Neural cell (in vitro differentiated cells): ENCODE results near the gene DLG2.

Experiments used
- CTCF ChIP-seq: fragments of 450-650 bp; IDR thresholded peaks from 2 replicates; pipeline ENCODE4 v1.5.1; 2014; ENCODE audit warnings: antibody characterized with exemption, mild to moderate bottlenecking, moderate library complexity; ENCODE audit not compliant: poor library complexity, severe bottlenecking
- POLR2AphosphoS5 ChIP-seq: IDR thresholded peaks from 2 replicates; pipeline ENCODE4 v1.6.1; 2012

- TF ChIP-seq POLR2AphosphoS5 (peak; percentile 99), CTCF (no peak)
Measured at GRCh38 chr11:83464160-83464944, 2162.8 kb downstream of the DLG2 start.
